H1 (cell line): ENCODE data around the gene IRX4. TPM values are rescaled to one million over a fixed set of nuclear protein-coding genes. Genes with fewer than 3 reads are reported as not detected.

ENCODE experiments used
- CTCF ChIA-PET: fragments of 300-600 bp; sonication (Branson Sonifier 250); formaldehyde crosslinking; loops from one replicate; lab custom pipeline; 2021; ENCODE audit not compliant: partially characterized antibody; lab: Charles Lee
- POLR2A ChIA-PET: fragments of 300-600 bp; sonication (Branson Sonifier 250); formaldehyde crosslinking; loops from one replicate; lab custom pipeline; 2021; ENCODE audit warnings: inconsistent platforms; ENCODE audit not compliant: partially characterized antibody; lab: Charles Lee
- DNase-seq, 2 experiments: peaks; one replicate each; pipeline versions ENCODE4 v3.0.0 to v3.0.0-alpha.2; 2010 to 2022; ENCODE audit warnings: low spot score in 2 of 2, low read depth in 1 of 2, mixed read lengths in 1 of 2
- FAIRE-seq: peaks from 2 replicates; lab custom pipeline; 2011; peaks lifted over from hg19 to GRCh38; lab: Jason Lieb, UNC
- H2AFZ ChIP-seq: 2 replicates; pipeline ENCODE4 v1.8.1; 2012; ENCODE audit warnings: low read length, inconsistent platforms
- H2AK5ac ChIP-seq: 2 replicates; pipeline ENCODE4 v1.6.1; 2013; ENCODE audit warnings: low read depth, low read length
- H2BK120ac ChIP-seq: replicated peaks from 2 replicates; pipeline ENCODE3; 2013; ENCODE audit warnings: low read depth, low read length, inconsistent platforms
- H2BK12ac ChIP-seq: 2 replicates; pipeline ENCODE4 v1.6.1; 2013; ENCODE audit warnings: low read depth, low read length
- H2BK15ac ChIP-seq: 2 replicates; pipeline ENCODE4 v1.6.1; 2013; ENCODE audit warnings: low read length
- H2BK20ac ChIP-seq: 2 replicates; pipeline ENCODE4 v1.6.1; 2013; ENCODE audit warnings: low read length
- H2BK5ac ChIP-seq: 2 replicates; pipeline ENCODE4 v1.6.1; 2013; ENCODE audit warnings: low read depth, low read length
- H3K14ac ChIP-seq: 2 replicates; pipeline ENCODE4 v1.6.1; 2013; ENCODE audit warnings: inconsistent platforms; ENCODE audit not compliant: insufficient read length
- H3K18ac ChIP-seq: 2 replicates; pipeline ENCODE4 v1.6.1; 2013; ENCODE audit warnings: low read length; ENCODE audit errors: extremely low read depth
- H3K23ac ChIP-seq: 2 replicates; pipeline ENCODE4 v1.6.1; 2013; ENCODE audit warnings: inconsistent platforms; ENCODE audit not compliant: insufficient read length
- H3K23me2 ChIP-seq: 2 replicates; pipeline ENCODE4 v1.6.1; 2013; ENCODE audit warnings: low read depth, low read length
- H3K27ac ChIP-seq: 2 replicates; pipeline ENCODE4 v1.6.1; 2011; ENCODE audit warnings: low read depth, low read length, inconsistent platforms
- H3K27me3 ChIP-seq, 4 experiments: replicated peaks in 1 of 4; 1 replicate in 1 of 4; 2 replicates in 3 of 4; pipeline versions ENCODE4 v1.6.1 to v1.8.1; 2011 to 2013; ENCODE audit warnings: low read length in 3 of 4, mild to moderate bottlenecking in 3 of 4, inconsistent platforms in 2 of 4, mixed read lengths in 2 of 4, moderate library complexity in 1 of 4; ENCODE audit not compliant: control insufficient read depth in 3 of 4, insufficient read depth in 3 of 4; ENCODE audit errors: extremely low read depth in 1 of 4
- H3K36me3 ChIP-seq, 4 experiments: 2 replicates each; pipeline versions ENCODE4 v1.6.1 to v1.8.1; 2011 to 2013; ENCODE audit warnings: mild to moderate bottlenecking in 4 of 4, low read length in 3 of 4, moderate library complexity in 2 of 4, control low read depth in 1 of 4, inconsistent platforms in 1 of 4; ENCODE audit not compliant: insufficient read depth in 4 of 4, control insufficient read depth in 2 of 4
- H3K4ac ChIP-seq: replicated peaks from 2 replicates; pipeline ENCODE3; 2013; ENCODE audit warnings: low read length, low read depth, mixed read lengths, inconsistent platforms; ENCODE audit not compliant: insufficient read length
- H3K4me1 ChIP-seq, 4 experiments: replicated peaks in 1 of 4; 1 replicate in 1 of 4; 2 replicates in 3 of 4; pipeline versions ENCODE4 v1.6.1 to v1.8.1; 2011 to 2013; ENCODE audit warnings: low read length in 3 of 4, inconsistent platforms in 2 of 4, mixed read lengths in 1 of 4; ENCODE audit not compliant: insufficient read depth in 4 of 4, control insufficient read depth in 3 of 4
- H3K4me2 ChIP-seq, 2 experiments: 2 replicates each; pipeline versions ENCODE4 v1.6.1 to v1.8.1; 2011 to 2013; ENCODE audit warnings: low read depth in 2 of 2, low read length in 2 of 2, control low read depth in 1 of 2, inconsistent platforms in 1 of 2, mild to moderate bottlenecking in 1 of 2; ENCODE audit not compliant: insufficient read depth in 1 of 2
- H3K4me3 ChIP-seq, 4 experiments: fragments of 200-600, 300-600 bp in 1 of 4; sonication (generic), shearing (Covaris generic), sonication (Bioruptor Twin) in 1 of 4; 2 replicates each; pipeline versions ENCODE4 v1.5.1 to v1.8.1; 2011 to 2016; ENCODE audit warnings: low read length in 4 of 4, low read depth in 3 of 4, control low read depth in 2 of 4, inconsistent platforms in 2 of 4, mild to moderate bottlenecking in 2 of 4, mixed read lengths in 1 of 4, moderate library complexity in 1 of 4; ENCODE audit not compliant: insufficient read depth in 2 of 4; ENCODE audit errors: extremely low read depth in 1 of 4
- H3K56ac ChIP-seq: replicated peaks from 2 replicates; pipeline ENCODE3; 2013; ENCODE audit warnings: low read depth, mild to moderate bottlenecking, mixed read lengths, low read length, inconsistent platforms; ENCODE audit not compliant: insufficient read length
- H3K79me1 ChIP-seq: 2 replicates; pipeline ENCODE4 v1.6.1; 2013; ENCODE audit warnings: low read depth, low read length, control low read depth
- H3K79me2 ChIP-seq, 2 experiments: 2 replicates each; pipeline versions ENCODE4 v1.6.1 to v1.8.1; 2012 to 2013; ENCODE audit warnings: low read length in 2 of 2, mild to moderate bottlenecking in 2 of 2, inconsistent platforms in 1 of 2; ENCODE audit not compliant: insufficient read depth in 2 of 2, control insufficient read depth in 1 of 2
- H3K9ac ChIP-seq, 4 experiments: replicated peaks in 1 of 4; 1 replicate in 1 of 4; 2 replicates in 3 of 4; pipeline versions ENCODE4 v1.6.1 to v1.8.1; 2011 to 2013; ENCODE audit warnings: low read depth in 3 of 4, low read length in 3 of 4, control low read depth in 2 of 4, mild to moderate bottlenecking in 2 of 4, moderate library complexity in 2 of 4, inconsistent platforms in 1 of 4; ENCODE audit errors: extremely low read depth in 1 of 4
- H3K9me3 ChIP-seq, 2 experiments: 2 replicates each; pipeline versions ENCODE4 v1.6.1 to v1.8.1; 2012 to 2013; ENCODE audit warnings: mild to moderate bottlenecking in 2 of 2, moderate library complexity in 2 of 2, control low read depth in 1 of 2, inconsistent platforms in 1 of 2, low read depth in 1 of 2, low read length in 1 of 2, mixed read lengths in 1 of 2; ENCODE audit not compliant: insufficient read depth in 2 of 2
- H4K20me1 ChIP-seq, 2 experiments: replicated peaks in 1 of 2; 2 replicates each; pipeline versions ENCODE3 to v1.8.1; 2011 to 2013; ENCODE audit warnings: inconsistent platforms in 2 of 2, low read length in 2 of 2, mild to moderate bottlenecking in 1 of 2; ENCODE audit not compliant: insufficient read depth in 2 of 2, control insufficient read depth in 1 of 2
- H4K5ac ChIP-seq: 2 replicates; pipeline ENCODE4 v1.6.1; 2013; ENCODE audit warnings: low read length, low read depth, mixed read lengths, inconsistent platforms; ENCODE audit not compliant: insufficient read length
- H4K8ac ChIP-seq: 2 replicates; pipeline ENCODE4 v1.8.0; 2013; ENCODE audit warnings: mild to moderate bottlenecking, moderate library complexity, low read length, inconsistent platforms; ENCODE audit not compliant: insufficient read depth; ENCODE audit errors: extremely low read depth
- H4K91ac ChIP-seq: replicated peaks from 2 replicates; pipeline ENCODE3; 2013; ENCODE audit warnings: low read length, mixed read lengths, inconsistent platforms; ENCODE audit not compliant: insufficient read length
- HDAC6 ChIP-seq: IDR thresholded peaks from one replicate; pipeline ENCODE4 v1.7.1; 2012; ENCODE audit warnings: low read depth, mild to moderate bottlenecking, inconsistent platforms, low read length, moderate library complexity
- SIRT6 ChIP-seq: IDR thresholded peaks from one replicate; pipeline ENCODE4 v1.7.1; 2012; ENCODE audit warnings: low read length, inconsistent platforms
- TAF7 ChIP-seq: optimal IDR thresholded peaks from 2 replicates; pipeline ENCODE3; 2011; ENCODE audit warnings: low read depth, mild to moderate bottlenecking, inconsistent platforms, low read length, moderate library complexity, borderline replicate concordance
- WGBS, 2 experiments: shearing (Covaris generic) in 1 of 2; methylation state at CpG; one replicate each; pipeline versions ENCODE4 v1.1.6 to v1.1.7; 2013 to 2015; ENCODE audit warnings: low lambda C conversion rate in 2 of 2, mixed read lengths in 2 of 2, inconsistent platforms in 1 of 2, low coverage in 1 of 2, missing lambda C conversion rate in 1 of 2; ENCODE audit not compliant: insufficient replicate concordance in 2 of 2, insufficient coverage in 1 of 2, insufficient read length in 1 of 2; ENCODE audit errors: extremely low coverage in 1 of 2, missing lambda C conversion rate in 1 of 2; 5-methylcytosine and 5-hydroxymethylcytosine counted together
- polyA plus RNA-seq, 7 experiments: library from polyadenylated mRNA; depleted of rRNA in 3 of 7; stranded (reverse) in 5 of 7; unstranded in 2 of 7; fragments of >200 nt in 5 of 7; fragments of 200-250 nt in 2 of 7; gene quantifications; 1 replicate in 5 of 7; 2 replicates in 1 of 7; 4 replicates in 1 of 7; pipeline versions ENCODE4 v1.2.1 to v1.2.3, GENCODE V29; 2011 to 2013; ENCODE audit warnings: missing spikeins in 2 of 7, mixed read lengths in 2 of 7
- total RNA-seq: library from RNA; stranded (reverse); fragmentation: NEBNext Ultra II Directional; extraction: Animal tissue kit (Norgen Biotek cat#: 25700); gene quantifications from 2 replicates; pipeline ENCODE4 v1.2.1, GENCODE V29; 2021

The IRX4 gene
- total and polyA plus RNA-seq, 2 of the 8 experiments (the other 6 are each of a cell fraction or from before 2014, with no cell fraction given), result 0.45 to 1.2 TPM

DNA sequence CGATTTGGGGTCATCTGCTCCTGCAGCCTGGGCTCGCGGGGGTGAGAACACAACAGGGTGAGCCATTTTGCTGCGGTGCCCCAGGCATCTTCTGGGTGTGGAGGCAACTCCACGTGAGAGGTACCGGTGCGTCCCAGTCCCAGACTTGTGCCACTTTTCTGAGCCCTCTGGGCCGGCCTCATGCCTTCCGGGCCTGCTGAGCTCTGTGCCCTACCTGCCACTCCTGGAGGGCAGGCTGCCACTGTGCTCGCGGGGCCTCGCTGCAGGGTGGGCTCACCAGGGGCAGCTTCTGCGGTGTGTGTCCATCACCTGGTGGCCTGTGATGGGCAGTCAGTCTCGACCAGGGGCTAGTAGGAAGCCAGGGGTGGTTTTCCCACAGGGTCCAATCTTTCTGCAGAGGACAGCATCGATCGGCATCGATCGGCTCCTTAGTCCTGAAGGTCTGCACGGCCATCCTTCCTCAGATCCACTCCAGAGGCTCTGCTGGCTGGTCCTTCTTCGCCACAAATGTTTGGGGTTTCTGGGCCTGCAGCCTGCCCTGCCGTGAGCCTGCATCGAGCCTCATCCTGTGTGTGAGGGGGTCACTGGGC is 22.6 kb downstream of the IRX4 start:
- Histone ChIP-seq H3K27me3 (peaks cover 1 to 23% (median 9%) of the 10 kb centered on the region in 4 experiments; a peak in 6 of 7 replicates), H3K56ac (no peak overlapping the region), H3K9ac (no peak overlapping the region), H2BK5ac (no peak overlapping the region), H3K4me1 (no peaks in the 10 kb centered on the region), H2AFZ (no peak overlapping the region), H4K20me1 (no peaks in the 10 kb centered on the region), H2BK15ac (no peak overlapping the region), H2AK5ac (no peak overlapping the region), H4K5ac (no peak overlapping the region), H3K4me3 (no peak overlapping the region), H3K36me3 (no peaks in the 10 kb centered on the region), H4K91ac (no peak overlapping the region), H3K4ac (no peak overlapping the region), H3K23ac (no peak overlapping the region), H3K79me2 (no peaks in the 10 kb centered on the region), H3K4me2 (no peak overlapping the region), H2BK120ac (no peak overlapping the region), H3K14ac (no peak overlapping the region), H4K8ac (no peak overlapping the region), H3K23me2 (no peaks in the 10 kb centered on the region), H3K9me3 (no peaks in the 10 kb centered on the region), H3K27ac (no peak overlapping the region), H3K79me1 (no peaks in the 10 kb centered on the region), H3K18ac (no peak overlapping the region), H2BK20ac (no peak overlapping the region), H2BK12ac (no peak overlapping the region)
- TF ChIP-seq HDAC6 (no peak), TAF7 (no peak), SIRT6 (no peak)
- DNase-seq (no peak), FAIRE-seq (no peak)
- ChIA-PET POLR2A (no interaction called here), CTCF (interaction anchor here (0.7 kb wide), 1 partner anchor 13 kb away, joined by 3 read pairs; no protein-coding TSS in a partner anchor)
- 83% methylated on average over 20 of the region's 22 CpGs; no CpG with 5 or more reads in 1 of the 2 experiments for WGBS, 2 experiments
